H9 (cell line): ENCODE data around the gene ROPN1B. TPM values are rescaled to one million over a fixed set of nuclear protein-coding genes. Genes with fewer than 3 reads are reported as not detected.

Experiments used
- DNase-seq: peaks from one replicate; pipeline ENCODE4 v3.0.0-alpha.2; 2017
- H2AFZ ChIP-seq: one replicate; pipeline ENCODE4 v1.6.1; 2013; ENCODE audit warnings: mild to moderate bottlenecking, low read length, control low read depth, moderate library complexity
- H2AK5ac ChIP-seq: 2 replicates; pipeline ENCODE4 v1.6.1; 2013; ENCODE audit warnings: low read length, control low read depth, mixed read lengths; ENCODE audit not compliant: insufficient read length
- H2BK120ac ChIP-seq: one replicate; pipeline ENCODE4 v1.6.1; 2013; ENCODE audit warnings: low read depth, mild to moderate bottlenecking, low read length, control low read depth, inconsistent platforms; ENCODE audit not compliant: poor library complexity, severe bottlenecking
- H2BK12ac ChIP-seq: 2 replicates; pipeline ENCODE4 v1.6.1; 2013; ENCODE audit warnings: low read length, control low read depth, mixed read lengths, low read depth; ENCODE audit not compliant: insufficient read length
- H2BK15ac ChIP-seq: 2 replicates; pipeline ENCODE4 v1.6.1; 2013; ENCODE audit warnings: low read depth, low read length, control low read depth
- H2BK20ac ChIP-seq: one replicate; pipeline ENCODE4 v1.6.1; 2013; ENCODE audit warnings: low read depth, mild to moderate bottlenecking, low read length, control low read depth, inconsistent platforms; ENCODE audit not compliant: poor library complexity, severe bottlenecking
- H2BK5ac ChIP-seq: 2 replicates; pipeline ENCODE4 v1.6.1; 2013; ENCODE audit warnings: low read length, control low read depth, mixed read lengths; ENCODE audit not compliant: insufficient read length
- H3K14ac ChIP-seq: 2 replicates; pipeline ENCODE4 v1.6.1; 2013; ENCODE audit warnings: low read length, control low read depth; ENCODE audit not compliant: insufficient read depth
- H3K18ac ChIP-seq: 2 replicates; pipeline ENCODE4 v1.6.1; 2013; ENCODE audit warnings: low read depth, mild to moderate bottlenecking, mixed read lengths, low read length, control low read depth; ENCODE audit not compliant: insufficient read length
- H3K23ac ChIP-seq: 2 replicates; pipeline ENCODE4 v1.6.1; 2013; ENCODE audit warnings: low read length, control low read depth, mixed read lengths, low read depth; ENCODE audit not compliant: insufficient read length
- H3K23me2 ChIP-seq: 2 replicates; pipeline ENCODE4 v1.6.1; 2013; ENCODE audit warnings: low read depth, mild to moderate bottlenecking, mixed read lengths, low read length, control low read depth; ENCODE audit not compliant: insufficient read length, poor library complexity, severe bottlenecking
- H3K27ac ChIP-seq: 2 replicates; pipeline ENCODE4 v1.5.1; 2013; ENCODE audit warnings: low read length, control low read depth, mixed read lengths, low read depth; ENCODE audit not compliant: insufficient read length
- H3K27me3 ChIP-seq: 2 replicates; pipeline ENCODE4 v1.6.1; 2013; ENCODE audit warnings: low read length, control low read depth, inconsistent platforms; ENCODE audit not compliant: insufficient read depth
- H3K4ac ChIP-seq: 2 replicates; pipeline ENCODE4 v1.6.1; 2013; ENCODE audit warnings: low read depth, mild to moderate bottlenecking, control low read depth, inconsistent platforms, low read length, moderate library complexity
- H3K4me1 ChIP-seq: 2 replicates; pipeline ENCODE4 v1.6.1; 2013; ENCODE audit warnings: low read length, control low read depth, inconsistent platforms; ENCODE audit not compliant: insufficient read depth
- H3K4me2 ChIP-seq: 2 replicates; pipeline ENCODE4 v1.6.1; 2013; ENCODE audit warnings: low read length, control low read depth, mixed read lengths; ENCODE audit not compliant: insufficient read length, insufficient read depth
- H3K56ac ChIP-seq: 2 replicates; pipeline ENCODE4 v1.6.1; 2013; ENCODE audit warnings: low read depth, mild to moderate bottlenecking, mixed read lengths, low read length, control low read depth; ENCODE audit not compliant: insufficient read length
- H3K79me1 ChIP-seq: 2 replicates; pipeline ENCODE4 v1.6.1; 2013; ENCODE audit warnings: low read depth, mild to moderate bottlenecking, moderate library complexity, low read length, control low read depth, inconsistent platforms; ENCODE audit not compliant: insufficient read depth, poor library complexity, severe bottlenecking
- H3K79me2 ChIP-seq: 2 replicates; pipeline ENCODE4 v1.6.1; 2013; ENCODE audit warnings: low read length, control low read depth, inconsistent platforms; ENCODE audit not compliant: insufficient read depth
- H3K9ac ChIP-seq: 2 replicates; pipeline ENCODE4 v1.6.1; 2013; ENCODE audit warnings: low read length, control low read depth, mixed read lengths; ENCODE audit not compliant: insufficient read length; ENCODE audit errors: extremely low read depth
- H3K9me3 ChIP-seq: one replicate; pipeline ENCODE4 v1.6.1; 2013; ENCODE audit warnings: low read depth, low read length, inconsistent platforms; ENCODE audit not compliant: control insufficient read depth
- H3T11ph ChIP-seq: one replicate; pipeline ENCODE4 v1.6.1; 2013; ENCODE audit warnings: mild to moderate bottlenecking, low read length, control low read depth, inconsistent platforms
- H4K20me1 ChIP-seq: one replicate; pipeline ENCODE4 v1.6.1; 2013; ENCODE audit not compliant: control insufficient read depth, insufficient read length, insufficient read depth
- H4K5ac ChIP-seq: 2 replicates; pipeline ENCODE4 v1.6.1; 2013; ENCODE audit warnings: low read depth, mild to moderate bottlenecking, mixed read lengths, low read length, control low read depth; ENCODE audit not compliant: insufficient read length
- H4K8ac ChIP-seq: replicated peaks from 2 replicates; pipeline ENCODE4 v1.6.1; 2013; ENCODE audit warnings: low read length, control low read depth, mixed read lengths, low read depth; ENCODE audit not compliant: insufficient read length
- H4K91ac ChIP-seq: 2 replicates; pipeline ENCODE4 v1.6.1; 2013; ENCODE audit warnings: low read depth, mild to moderate bottlenecking, moderate library complexity, mixed read lengths, low read length, control low read depth; ENCODE audit not compliant: insufficient read length
- H3K27ac Mint-ChIP-seq, 3 experiments: 2 replicates in 2 of 3; 3 replicates in 1 of 3; pipeline ENCODE4 v1.8.0; 2020 to 2021; ENCODE audit warnings: mixed read lengths in 3 of 3, mild to moderate bottlenecking in 1 of 3, moderate library complexity in 1 of 3
- H3K27me3 Mint-ChIP-seq: 2 replicates; pipeline ENCODE4 v1.8.0; 2021; ENCODE audit warnings: low read depth, mild to moderate bottlenecking, moderate library complexity, mixed read lengths
- H3K36me3 Mint-ChIP-seq, 3 experiments: 2 replicates in 2 of 3; 3 replicates in 1 of 3; pipeline ENCODE4 v1.8.0; 2020 to 2021; ENCODE audit warnings: low read depth in 3 of 3, mixed read lengths in 3 of 3; ENCODE audit not compliant: insufficient read depth in 1 of 3
- H3K4me1 Mint-ChIP-seq, 2 experiments: 2 replicates each; pipeline ENCODE4 v1.8.0; 2020; ENCODE audit warnings: mixed read lengths in 2 of 2
- H3K4me3 Mint-ChIP-seq, 2 experiments: 2 replicates in 1 of 2; 3 replicates in 1 of 2; pipeline ENCODE4 v1.8.0; 2020 to 2021; ENCODE audit warnings: mild to moderate bottlenecking in 2 of 2, mixed read lengths in 2 of 2, moderate library complexity in 1 of 2
- H3K9me3 Mint-ChIP-seq, 2 experiments: 2 replicates in 1 of 2; 3 replicates in 1 of 2; pipeline ENCODE4 v1.8.0; 2020; ENCODE audit warnings: mild to moderate bottlenecking in 2 of 2, mixed read lengths in 2 of 2, moderate library complexity in 1 of 2
- CTCF ChIP-seq: fragments of 200-600 bp; sonication (generic); conservative IDR thresholded peaks from 3 replicates; pipeline ENCODE4 v1.8.0; 2021; ENCODE audit warnings: antibody characterized with exemption, mild to moderate bottlenecking
- WGBS: extraction: QIAGEN DNeasy Blood & Tissue Kit; methylation state at CpG from one replicate; pipeline ENCODE4 v1.1.7; 2013; ENCODE audit warnings: missing lambda C conversion rate, low lambda C conversion rate, mixed read lengths; ENCODE audit not compliant: insufficient read length; ENCODE audit errors: extremely low coverage; 5-methylcytosine and 5-hydroxymethylcytosine counted together
- total RNA-seq: library from RNA; stranded (reverse); gene quantifications from 2 replicates; pipeline ENCODE4 v1.2.1, GENCODE V29; 2021

ROPN1B gene
- total RNA-seq, 1 experiment from 2014 or later = not detected

DNA sequence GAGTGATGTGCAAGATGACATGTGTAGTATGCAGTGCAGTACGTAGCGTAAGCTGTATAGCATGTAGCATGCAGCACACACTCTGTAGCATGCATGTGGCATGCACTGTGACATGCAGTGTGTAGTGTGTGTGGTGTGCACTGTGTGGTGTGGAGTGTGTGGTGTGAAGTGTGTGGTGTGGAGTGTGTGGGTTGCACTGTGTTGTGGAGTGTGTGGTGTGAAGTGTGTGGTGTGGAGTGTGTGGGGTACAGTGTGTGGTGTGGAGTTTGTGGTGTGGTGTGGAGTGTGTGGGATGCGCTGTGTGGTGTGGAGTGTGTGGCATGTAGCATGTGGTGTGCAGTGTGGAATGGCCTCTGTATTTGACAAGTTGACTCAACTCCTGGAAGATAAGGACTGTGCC lies 39.2 kb downstream of the ROPN1B start:
- Mint-ChIP-seq H3K36me3 (peaks cover 4 to 48% (median 23%) of the 10 kb centered on the region in 3 experiments; a peak in 6 of 7 replicates), H3K9me3 (peaks cover 0 to 5% of the 10 kb centered on the region in 2 experiments; a peak in 1 of 5 replicates), H3K4me3 (no peak overlapping the region), H3K4me1 (no peaks in the 10 kb centered on the region; a peak in 2 of 4 replicates), H3K27me3 (no peaks in the 10 kb centered on the region; the same call in 1 of the 2 replicates), H3K27ac (no peak overlapping the region; a peak in 1 of 7 replicates)
- no peak overlapping the region for H3K56ac ChIP-seq
- no peak overlapping the region for H3K9ac ChIP-seq
- TF ChIP-seq CTCF = no peak
- H3K23ac ChIP-seq = peak overlapping the region; percentile 17
- H4K20me1 ChIP-seq = no peaks in the 10 kb centered on the region
- H4K91ac ChIP-seq = no peak overlapping the region
- WGBS = 100% methylated on average over 1 of the region's 3 CpGs
- no peaks in the 10 kb centered on the region for H3K9me3 ChIP-seq
- no peaks in the 10 kb centered on the region for H3K79me2 ChIP-seq
- no peak overlapping the region for H2BK12ac ChIP-seq
- no peaks in the 10 kb centered on the region for H3K23me2 ChIP-seq
- H2AFZ ChIP-seq = no peak overlapping the region
- H2AK5ac ChIP-seq = no peak overlapping the region
- H4K8ac ChIP-seq = no peak overlapping the region
- H3K27me3 ChIP-seq = no peaks in the 10 kb centered on the region
- H3K4me1 ChIP-seq = no peaks in the 10 kb centered on the region
- no peak overlapping the region for H3T11ph ChIP-seq
- H3K14ac ChIP-seq = no peak overlapping the region
- no peak overlapping the region for H3K4me2 ChIP-seq
- H3K27ac ChIP-seq = no peak overlapping the region
- peak overlapping the region; percentile 29 for H4K5ac ChIP-seq
- peak overlapping the region; percentile 1 for H2BK5ac ChIP-seq
- no peak overlapping the region for H3K18ac ChIP-seq
- H3K4ac ChIP-seq = no peak overlapping the region
- DNase-seq = no peak
- H2BK20ac ChIP-seq = no peak overlapping the region
- no peak overlapping the region for H2BK120ac ChIP-seq
- H3K79me1 ChIP-seq = no peaks in the 10 kb centered on the region
- H2BK15ac ChIP-seq = no peak overlapping the region
